Measurements from ENCODE around the gene CCDC88B. TPM values are rescaled to one million over a fixed set of nuclear protein-coding genes. Genes with fewer than 3 reads are reported as not detected.

Gene CCDC88B
- total RNA-seq, 4 donors from 2014 or later = 7.6 to 9.4 (median 8.5) TPM

DNA sequence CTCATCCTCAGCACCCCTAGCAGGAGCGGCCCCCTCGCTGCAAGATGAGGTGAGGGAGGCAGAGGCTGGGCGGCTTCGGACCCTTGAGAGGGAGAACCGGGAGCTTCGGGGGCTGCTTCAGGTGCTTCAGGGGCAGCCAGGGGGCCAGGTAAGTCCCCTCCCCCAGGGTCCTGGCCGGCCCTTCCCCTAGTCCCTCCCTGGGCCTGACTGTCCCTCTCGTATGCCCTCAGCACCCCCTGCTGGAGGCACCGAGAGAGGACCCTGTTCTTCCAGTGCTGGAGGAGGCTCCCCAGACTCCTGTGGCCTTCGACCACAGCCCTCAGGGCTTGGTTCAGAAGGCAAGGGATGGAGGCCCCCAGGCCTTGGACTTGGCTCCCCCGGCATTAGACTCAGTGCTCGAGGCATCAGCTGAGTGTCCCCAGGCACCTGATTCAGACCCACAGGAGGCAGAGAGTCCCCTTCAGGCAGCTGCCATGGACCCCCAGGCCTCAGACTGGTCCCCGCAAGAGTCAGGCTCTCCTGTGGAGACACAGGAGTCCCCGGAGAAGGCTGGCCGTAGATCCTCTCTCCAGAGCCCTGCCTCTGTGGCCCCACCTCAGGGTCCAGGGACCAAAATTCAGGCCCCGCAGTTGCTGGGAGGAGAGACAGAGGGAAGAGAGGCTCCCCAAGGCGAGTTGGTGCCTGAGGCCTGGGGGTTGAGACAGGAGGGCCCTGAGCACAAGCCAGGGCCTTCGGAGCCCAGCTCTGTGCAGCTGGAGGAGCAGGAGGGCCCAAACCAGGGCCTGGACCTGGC is 4.0 kb downstream of the CCDC88B start:
- Histone ChIP-seq H3K9me3 (no peaks in the 10 kb centered on the region), H3K36me3 (no peaks in the 10 kb centered on the region), H3K4me1 (peaks cover 0 to 26% (median 10%) of the 10 kb centered on the region in 3 donors), H3K27me3 (no peaks in the 10 kb centered on the region), H3K4me3 (no peak overlapping the region), H3K27ac (no peak overlapping the region)
- TF ChIP-seq POLR2AphosphoS5 (IDR thresholded peaks at IDR 0.05) = no peak
- TF ChIP-seq EP300 (IDR thresholded peaks at IDR 0.05) = no peak
- no peak for TF ChIP-seq POLR2A (IDR thresholded peaks at IDR 0.05)
- TF ChIP-seq CTCF (IDR thresholded peaks at IDR 0.05) = peak in 1 of 4 experiments; percentile 27
- WGBS, 2 donors (ENCODE audit: low coverage in 1 of 2) = 40% methylated on average over 1 of the region's 18 CpGs; no CpG with 5 or more reads in 1 of the 2 donors
- ATAC-seq = no peak

DNA sequence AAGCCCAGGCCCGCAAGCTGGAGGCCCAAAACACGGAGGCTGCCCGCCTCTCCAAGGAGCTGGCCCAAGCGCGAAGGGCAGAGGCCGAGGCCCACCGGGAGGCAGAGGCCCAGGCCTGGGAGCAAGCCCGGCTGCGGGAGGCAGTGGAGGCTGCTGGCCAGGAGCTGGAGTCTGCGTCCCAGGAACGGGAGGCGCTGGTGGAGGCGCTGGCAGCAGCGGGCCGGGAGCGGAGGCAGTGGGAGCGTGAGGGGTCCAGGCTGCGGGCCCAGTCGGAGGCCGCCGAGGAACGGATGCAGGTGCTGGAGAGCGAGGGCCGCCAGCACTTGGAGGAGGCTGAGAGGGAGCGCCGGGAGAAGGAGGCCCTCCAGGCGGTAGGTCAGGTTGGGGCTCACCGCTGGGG is 4.8 kb downstream of the CCDC88B start:
- TF ChIP-seq POLR2A (IDR thresholded peaks at IDR 0.05) (no peak), CTCF (IDR thresholded peaks at IDR 0.05) (no peak)

GRCh38 chr11:64347193-64347867 is 7.3 kb downstream of the CCDC88B start:
- Histone ChIP-seq H3K27ac (no peak overlapping the region), H3K4me3 (no peak overlapping the region), H3K36me3 (no peaks in the 10 kb centered on the region), H3K27me3 (no peaks in the 10 kb centered on the region), H3K9me3 (no peaks in the 10 kb centered on the region), H3K4me1 (peaks cover 0 to 15% (median 4%) of the 10 kb centered on the region in 3 donors)
- TF ChIP-seq POLR2A (IDR thresholded peaks at IDR 0.05) = no peak
- TF ChIP-seq CTCF (IDR thresholded peaks at IDR 0.05) = no peak
- no peak for TF ChIP-seq EP300 (IDR thresholded peaks at IDR 0.05)
- no peak for TF ChIP-seq POLR2AphosphoS5 (IDR thresholded peaks at IDR 0.05)
- 96 to 98% methylated on average over 4 to 6 of the region's 12 CpGs for WGBS, 2 donors (ENCODE audit: low coverage in 1 of 2)
- no peak for ATAC-seq

More for the DNA sequence above, 4.8 kb downstream of the CCDC88B start:
- Histone ChIP-seq H3K4me3 (no peak overlapping the region), H3K4me1 (peaks cover 0 to 26% (median 10%) of the 10 kb centered on the region in 3 donors), H3K27ac (no peak overlapping the region), H3K9me3 (no peaks in the 10 kb centered on the region), H3K36me3 (no peaks in the 10 kb centered on the region), H3K27me3 (no peaks in the 10 kb centered on the region)
- 86% methylated on average over 10 of the region's 28 CpGs; no CpG with 5 or more reads in 1 of the 2 donors for WGBS, 2 donors (ENCODE audit: low coverage in 1 of 2)
- no peak for ATAC-seq

DNA sequence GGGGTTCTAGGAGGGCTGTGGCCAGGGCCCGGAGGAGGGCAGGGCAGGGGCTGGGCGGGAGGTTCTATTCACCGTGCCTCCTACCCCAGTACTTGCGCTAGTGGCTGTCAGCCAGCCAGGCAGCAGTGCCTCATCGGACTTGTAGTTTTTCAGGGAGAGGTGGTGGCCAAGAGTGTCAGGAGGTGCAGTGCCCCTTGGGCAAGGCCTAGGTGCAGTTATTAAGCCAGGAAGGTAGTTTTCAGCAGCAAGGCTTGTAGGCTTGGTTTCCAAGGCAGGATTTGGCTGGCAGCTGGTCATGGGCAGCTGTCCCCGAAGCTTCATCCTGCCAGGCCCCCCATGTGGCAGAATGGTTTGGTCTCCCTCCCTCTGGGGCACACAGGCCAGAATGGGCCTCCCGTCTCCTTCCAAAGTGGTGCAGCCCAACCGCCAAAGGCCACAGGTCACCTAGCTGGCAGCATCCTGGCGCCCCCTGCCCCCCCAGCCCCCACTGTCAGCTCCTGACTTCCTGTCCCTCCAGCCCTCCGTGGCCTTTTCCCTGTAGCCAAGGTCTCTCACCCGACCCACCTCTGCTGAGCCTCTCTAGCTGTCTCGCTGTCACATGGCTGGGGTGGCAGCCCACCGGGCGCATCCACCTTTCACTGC is 8.5 kb downstream of the CCDC88B start:
- Histone ChIP-seq H3K27me3 (no peaks in the 10 kb centered on the region), H3K4me1 (peaks cover 0 to 3% (median 0%) of the 10 kb centered on the region in 3 donors), H3K9me3 (no peaks in the 10 kb centered on the region), H3K4me3 (no peak overlapping the region), H3K27ac (no peak overlapping the region), H3K36me3 (no peaks in the 10 kb centered on the region)
- no peak for ATAC-seq
- TF ChIP-seq CTCF (IDR thresholded peaks at IDR 0.05) (no peak), POLR2AphosphoS5 (IDR thresholded peaks at IDR 0.05) (no peak), EP300 (IDR thresholded peaks at IDR 0.05) (no peak), POLR2A (IDR thresholded peaks at IDR 0.05) (no peak)
- 70 to 85% methylated on average over 4 to 6 of the region's 14 CpGs for WGBS, 2 donors (ENCODE audit: low coverage in 1 of 2)

All from gastroesophageal sphincter (tissue), 4 donors.